ENCODE results near the gene SIDT2.
"Not testable (repeated sequence)": the region's sequence is repeated elsewhere in the genome, so short reads cannot be mapped to it uniquely, and the experiment has no call there.

Gene SIDT2

DNA sequence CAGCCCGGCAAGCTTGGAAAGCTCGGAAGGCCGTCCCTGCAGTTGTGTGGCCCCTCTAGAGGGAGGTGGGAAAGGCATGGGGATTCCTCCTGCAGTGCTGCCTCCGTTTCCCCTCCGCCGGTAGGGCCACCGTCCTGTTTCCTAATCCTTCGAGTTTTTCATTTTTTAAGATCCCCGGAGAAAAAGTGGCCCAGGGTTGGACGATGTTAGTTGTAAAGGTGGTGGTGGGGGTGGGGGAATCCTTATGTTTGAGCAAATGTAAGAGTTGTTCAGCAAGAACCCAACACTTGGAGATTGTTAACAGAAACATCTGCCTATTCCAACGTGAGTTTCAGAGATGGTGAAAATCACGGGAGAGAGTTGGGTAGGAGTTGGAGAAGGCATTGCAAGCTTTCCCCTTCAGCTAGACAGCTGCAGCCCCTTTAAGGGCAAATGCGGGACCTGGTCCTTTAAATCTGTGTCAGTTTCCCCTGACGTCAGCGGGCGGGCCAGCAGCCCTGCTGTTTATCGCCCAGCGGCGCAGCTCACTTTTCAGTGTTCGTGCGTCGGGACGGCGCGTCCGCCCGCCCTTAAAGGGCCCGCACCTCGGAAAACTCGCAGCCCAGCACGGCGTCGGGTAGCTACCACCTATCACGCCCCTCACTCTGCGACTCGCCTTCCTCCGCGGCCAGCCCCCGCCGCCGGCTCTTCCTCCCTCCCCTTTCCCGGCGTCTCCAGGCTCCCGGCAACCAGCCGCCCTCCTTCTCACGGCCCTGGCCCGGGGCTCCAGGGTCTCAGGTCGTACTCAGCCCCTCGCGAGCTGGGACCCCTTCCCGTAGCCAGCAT, at the start of gene SIDT2:
Gene SIDT2 (plus strand): TSS at position 534 of the 825 bp plus-strand sequence. CDS start 521 bp downstream, outside the sequence.
- peak within 1 kb of the TSS; percentile 75 for H3K4me3 ChIP-seq (ENCODE audit: low read depth, low read length)

DNA sequence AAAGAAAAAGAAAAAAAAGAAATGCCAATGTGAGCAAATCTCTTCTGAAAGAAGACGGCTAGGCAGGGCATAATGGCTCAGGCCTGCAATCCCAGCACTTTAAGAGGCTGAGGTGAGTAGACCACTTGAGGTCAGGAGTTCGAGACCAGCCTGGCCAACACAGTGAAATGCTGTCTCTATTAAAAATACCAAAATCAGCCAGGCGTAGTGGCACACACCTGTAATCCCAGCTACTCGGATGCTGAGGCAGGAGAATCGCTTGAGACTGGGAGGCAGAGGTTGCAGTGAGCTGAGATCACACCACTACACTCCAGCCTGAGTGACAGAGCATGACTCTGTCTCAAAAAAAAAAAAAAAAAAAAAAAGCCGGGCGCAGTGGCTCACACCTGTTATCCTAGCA, 48.1 kb upstream of the SIDT2 start:
- not testable (repeated sequence) for H3K4me3 ChIP-seq (ENCODE audit: low read depth, low read length)

DNA sequence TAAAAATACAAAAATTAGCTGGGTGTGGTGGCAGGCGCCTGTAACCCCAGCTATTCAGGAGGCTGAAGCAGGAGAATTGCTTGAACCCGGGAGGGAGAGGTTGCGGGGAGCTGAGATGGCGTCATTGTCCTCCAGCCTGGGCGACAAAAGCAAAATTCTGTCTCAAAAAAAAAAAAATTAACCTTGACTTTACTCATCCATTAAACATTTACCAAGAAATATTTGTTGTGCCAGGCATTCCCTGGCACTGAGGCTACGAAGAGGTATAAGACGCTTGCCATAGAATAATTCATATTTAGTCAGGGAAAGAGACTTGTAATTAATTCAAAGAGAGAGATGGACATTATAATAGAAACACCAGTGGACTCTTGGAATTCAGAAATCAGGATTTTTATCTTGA, 47.7 kb upstream of the SIDT2 start:
- H3K4me3 ChIP-seq (ENCODE audit: low read depth, low read length), result no peak overlapping the region

DNA sequence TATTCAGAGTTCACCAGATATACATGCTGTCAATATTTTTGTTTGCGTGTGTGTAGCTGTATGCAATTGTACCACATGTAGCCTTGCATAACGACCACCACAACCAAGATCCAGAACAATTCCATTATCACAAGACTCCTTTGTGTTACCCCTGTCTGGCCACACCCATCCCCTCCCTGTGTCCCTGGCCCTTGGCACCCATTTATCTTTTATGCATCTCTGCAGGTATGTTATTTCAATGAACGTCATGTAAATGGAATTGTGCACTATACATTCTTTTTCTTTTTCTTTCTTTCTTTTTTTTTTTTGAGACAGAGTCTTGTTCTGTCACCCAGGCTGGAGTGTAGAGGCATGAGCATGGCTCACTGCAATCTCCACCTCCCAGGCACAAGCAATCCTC, 44.1 kb upstream of the SIDT2 start:
- H3K4me3 ChIP-seq (ENCODE audit: low read depth, low read length), result no peak overlapping the region

DNA sequence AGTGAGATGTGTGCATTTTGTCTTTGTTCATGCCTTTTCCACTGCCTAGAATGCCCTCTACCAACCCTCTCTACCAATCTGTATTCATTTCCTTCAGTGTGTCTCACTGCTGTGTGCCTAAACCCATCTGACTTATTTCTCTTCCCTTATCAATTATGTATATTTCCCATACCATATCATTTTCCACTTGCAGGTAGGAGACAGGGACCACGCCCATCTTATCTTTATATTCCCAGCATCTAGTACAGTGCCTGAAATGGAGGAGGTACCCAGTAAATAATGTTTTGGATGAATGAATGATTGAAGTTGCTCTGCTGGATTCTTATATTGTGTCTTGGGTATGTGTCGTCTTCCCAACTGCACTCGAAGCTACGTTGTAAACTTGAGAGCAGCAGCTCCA, 43.6 kb upstream of the SIDT2 start:
- not testable (repeated sequence) for H3K4me3 ChIP-seq (ENCODE audit: low read depth, low read length)

DNA sequence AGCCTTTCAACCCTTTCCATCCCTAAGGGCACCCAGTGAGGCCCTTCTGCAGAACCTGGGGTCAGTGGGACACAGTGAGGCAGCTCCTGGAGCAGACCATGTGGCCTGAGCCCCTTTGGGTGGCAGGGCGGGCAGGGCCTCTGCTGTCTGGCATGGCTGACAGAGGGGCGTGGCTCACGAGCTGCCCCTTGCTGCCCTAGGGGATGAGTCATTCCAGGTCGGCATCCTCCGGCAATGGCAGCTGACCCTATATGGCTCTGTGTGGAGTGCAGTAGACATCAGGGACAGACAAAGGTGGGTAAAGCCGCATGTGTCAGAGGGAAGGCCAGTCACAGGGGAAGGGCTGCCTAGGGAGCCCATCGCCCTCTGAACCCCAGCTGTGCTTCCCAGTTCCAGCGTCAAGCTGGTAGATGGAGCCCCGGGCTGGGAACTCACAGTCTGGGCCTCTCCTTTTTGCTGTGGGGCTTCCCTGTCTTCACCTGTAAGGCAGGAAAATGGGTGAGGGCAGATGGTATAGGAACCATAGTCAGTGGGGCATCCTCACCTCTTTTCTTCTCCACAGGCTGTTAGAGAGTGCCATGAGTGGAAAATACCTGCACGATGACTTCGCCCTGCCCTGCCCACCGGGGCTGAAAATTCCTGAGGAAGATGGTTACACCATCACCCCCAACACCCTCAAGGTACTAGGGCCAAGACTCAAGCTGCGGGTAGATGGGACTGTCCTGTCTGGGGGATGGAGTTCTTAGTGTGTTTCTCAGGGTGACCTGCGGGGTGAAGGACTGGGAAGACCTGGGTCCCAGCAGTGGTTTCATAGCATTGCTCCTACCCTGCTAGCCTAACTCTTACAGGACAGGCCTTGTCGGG, 41.1 kb upstream of the SIDT2 start:
- not testable (repeated sequence) for H3K4me3 ChIP-seq (ENCODE audit: low read depth, low read length)

DNA sequence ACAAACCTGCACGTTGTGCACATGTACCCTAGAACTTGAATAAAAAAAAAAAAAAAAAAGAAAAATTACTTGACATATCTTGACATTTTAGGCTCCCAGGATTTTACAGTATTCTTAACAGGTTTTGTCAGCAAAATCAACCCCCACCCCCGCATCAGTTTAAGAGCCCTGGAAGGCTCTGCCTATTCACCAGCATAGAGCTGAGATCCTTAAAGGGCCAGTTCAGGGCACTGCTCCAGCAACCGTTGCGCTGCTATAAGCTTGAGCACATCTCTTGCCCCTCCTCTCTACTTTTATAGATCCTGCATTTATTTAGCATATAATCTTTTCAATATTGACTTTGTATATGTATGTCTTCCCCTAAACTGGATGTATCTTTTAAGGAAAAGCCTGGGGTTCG, 35.2 kb upstream of the SIDT2 start:
- peak overlapping the region; percentile 91 for H3K4me3 ChIP-seq (ENCODE audit: low read depth, low read length)

DNA sequence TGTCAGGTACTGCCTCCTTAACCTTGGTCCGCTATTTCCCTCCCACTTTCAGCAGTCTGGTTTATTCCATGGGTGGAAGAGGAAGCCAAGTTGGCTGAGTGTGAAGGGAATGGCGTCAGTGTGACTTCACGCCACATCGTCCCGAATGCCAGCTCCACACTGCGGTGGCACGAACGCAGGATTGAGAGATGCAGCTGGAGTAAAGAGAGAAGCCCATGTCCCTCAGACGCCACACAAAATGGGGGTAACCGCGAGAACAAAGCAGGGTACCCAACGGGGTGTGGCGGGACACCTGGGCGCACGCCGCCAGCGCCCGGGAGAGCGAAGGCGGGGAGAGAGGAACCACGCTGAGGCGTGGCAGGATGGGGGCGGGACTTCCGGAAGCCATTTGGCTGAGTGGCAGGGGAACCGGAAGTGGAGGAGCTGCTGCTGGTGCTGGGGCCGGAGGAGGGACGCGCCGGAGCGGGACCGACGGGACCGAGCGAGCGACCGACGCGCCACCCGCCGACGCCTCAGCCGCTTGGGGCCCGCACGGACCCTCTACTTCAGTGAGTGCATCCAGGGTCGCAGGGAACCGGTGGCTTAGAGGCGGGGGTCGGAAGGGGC, 34.6 kb upstream of the SIDT2 start, which contains the start of gene PAFAH1B2:
Gene PAFAH1B2 (plus strand): TSS at position 417 of the 606 bp plus-strand sequence. CDS start 8,161 bp downstream, outside the sequence.
- H3K4me3 ChIP-seq (ENCODE audit: low read depth, low read length), result peak within 1 kb of the TSS; percentile 91

DNA sequence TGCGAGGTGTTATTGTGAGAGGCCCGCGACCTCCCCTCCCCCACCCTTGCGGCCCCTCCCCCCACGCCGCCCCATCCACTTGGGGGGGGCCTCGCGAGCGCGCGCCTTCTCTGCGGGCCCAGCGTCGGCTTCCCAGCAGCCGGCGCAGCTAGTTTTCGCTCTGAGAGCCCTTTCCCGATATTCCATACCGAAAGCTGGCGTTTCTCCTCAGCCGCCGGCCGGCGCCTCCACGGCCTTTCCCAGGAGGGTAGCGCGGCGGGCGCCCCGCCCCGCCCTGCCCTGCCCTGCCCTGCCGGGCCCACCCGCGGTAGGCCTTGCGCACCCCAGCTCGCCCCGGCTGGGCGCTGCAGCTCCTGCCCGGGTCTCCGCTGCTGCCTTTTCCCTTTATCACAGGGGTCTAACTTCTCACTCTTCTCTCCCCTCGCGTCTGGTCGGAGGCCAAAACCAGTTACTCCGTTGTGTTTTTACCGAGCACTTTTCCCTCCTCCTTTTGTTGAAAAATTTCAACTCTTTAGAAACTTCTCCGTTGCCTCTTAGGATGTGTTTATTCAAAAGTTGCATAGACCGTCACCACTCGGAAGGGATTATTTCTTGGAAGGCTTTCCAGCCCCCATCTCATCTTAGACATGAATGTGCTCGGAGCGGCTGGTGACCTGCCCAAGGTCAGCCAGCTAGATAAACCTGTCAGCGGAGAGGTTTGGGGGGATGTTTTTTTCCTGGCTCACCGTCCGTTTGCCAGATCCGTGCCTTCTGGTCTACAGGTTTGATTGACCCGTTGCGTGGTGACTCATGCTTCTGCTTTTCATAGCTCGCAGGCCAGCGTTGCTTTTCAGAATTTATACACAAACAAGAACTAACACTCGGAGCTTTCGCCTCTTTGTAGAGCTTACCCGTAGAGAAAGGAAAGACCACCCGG, 33.8 kb upstream of the SIDT2 start:
- peak overlapping the region; percentile 91 for H3K4me3 ChIP-seq (ENCODE audit: low read depth, low read length)

DNA sequence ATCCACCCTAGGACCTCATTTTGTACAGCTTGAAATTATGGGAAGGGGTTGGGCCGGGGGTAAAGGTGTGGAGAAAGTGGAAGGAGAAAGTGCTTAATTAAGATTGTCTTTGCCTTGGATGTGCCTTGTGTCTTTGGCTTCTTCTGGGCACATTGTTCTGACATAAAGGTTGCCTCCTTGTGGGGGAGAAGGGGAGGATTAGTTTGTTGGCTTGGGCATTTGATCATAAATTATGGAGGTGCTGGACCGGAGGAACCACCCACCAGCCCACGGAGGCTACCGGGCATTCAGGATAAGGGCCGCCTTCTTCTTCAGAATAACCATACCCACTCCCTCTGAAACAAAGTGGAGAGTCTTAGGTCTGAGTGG, 33.2 kb upstream of the SIDT2 start:
- peak overlapping the region; percentile 91 for H3K4me3 ChIP-seq (ENCODE audit: low read depth, low read length)

DNA sequence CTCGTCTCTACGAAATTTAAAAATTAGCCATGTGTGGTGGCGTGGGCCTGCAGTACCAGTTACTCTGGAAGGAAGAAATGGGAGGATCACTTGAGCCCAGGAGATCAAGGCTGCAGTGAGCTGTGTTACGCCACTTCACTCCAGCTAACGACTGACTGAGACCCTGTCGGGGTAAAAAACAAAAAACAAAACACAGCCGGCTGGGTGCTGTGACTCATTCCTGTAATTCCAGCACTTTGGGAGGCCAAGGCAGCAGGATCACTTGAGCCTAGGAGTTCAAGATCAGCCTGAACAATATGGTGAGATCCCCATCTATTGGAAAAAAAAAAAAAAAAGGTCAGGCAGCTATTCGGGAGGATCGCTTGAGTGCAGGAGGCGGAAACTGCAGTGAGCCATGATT, 32.0 kb upstream of the SIDT2 start:
- no peak overlapping the region for H3K4me3 ChIP-seq (ENCODE audit: low read depth, low read length)

DNA sequence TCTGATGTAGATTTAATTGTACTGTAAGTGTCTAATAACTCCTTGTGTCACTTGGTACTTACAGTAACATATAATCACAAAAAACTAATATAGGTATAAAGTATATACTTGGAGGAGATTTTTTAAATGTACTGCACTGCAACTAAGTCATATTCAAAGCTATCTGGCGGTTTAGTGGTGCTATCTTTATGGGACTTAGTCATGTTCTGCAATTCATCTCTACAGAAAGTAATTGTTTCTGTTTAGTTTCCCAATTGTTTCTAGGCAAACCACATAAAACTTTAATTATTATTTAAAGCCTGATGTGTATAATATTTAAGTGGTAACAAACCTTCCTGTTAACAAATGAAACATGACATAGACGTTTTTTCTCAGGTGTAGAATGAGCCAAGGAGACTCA, 26.5 kb upstream of the SIDT2 start:
- H3K4me3 ChIP-seq (ENCODE audit: low read depth, low read length), result no peak overlapping the region

DNA sequence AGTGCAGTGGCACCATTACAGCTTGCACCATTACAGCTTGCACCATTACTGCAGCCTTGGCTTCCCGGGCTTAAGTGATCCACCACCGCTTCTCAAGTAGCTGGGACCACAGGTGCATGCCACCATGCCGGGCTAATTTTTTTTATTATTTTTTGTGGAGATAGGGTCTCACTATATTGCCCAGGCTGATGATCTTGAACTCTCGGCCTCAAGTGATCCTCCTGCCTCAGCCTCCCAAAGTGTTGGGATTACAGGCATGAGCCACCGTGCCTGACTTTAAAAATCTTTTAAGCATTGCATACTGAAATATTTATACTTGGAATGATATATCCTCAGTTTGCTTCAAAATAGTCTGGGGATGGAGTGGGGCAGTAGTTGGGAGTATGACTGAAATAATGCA, 24.1 kb upstream of the SIDT2 start:
- H3K4me3 ChIP-seq (ENCODE audit: low read depth, low read length), result no peak overlapping the region

DNA sequence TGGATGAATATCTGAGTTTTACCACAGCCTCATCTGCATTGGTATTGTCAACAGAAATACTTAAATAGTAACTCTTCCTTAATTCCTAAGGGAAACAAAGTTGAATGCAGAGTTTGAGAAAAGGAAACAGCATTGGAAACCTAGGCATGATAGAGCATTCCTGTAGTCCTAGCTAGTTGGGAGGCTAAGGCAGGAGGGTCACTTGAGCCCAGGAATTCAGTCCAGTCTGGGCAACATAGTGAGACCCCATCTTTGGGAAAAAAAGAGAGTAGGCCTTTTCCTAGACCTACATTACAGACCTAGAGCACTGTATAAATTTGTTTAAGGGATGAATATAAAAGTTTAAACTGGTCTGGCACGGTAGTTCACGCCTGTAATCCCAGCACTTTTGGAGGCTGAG, 21.0 kb upstream of the SIDT2 start:
- H3K4me3 ChIP-seq (ENCODE audit: low read depth, low read length), result no peak overlapping the region

DNA sequence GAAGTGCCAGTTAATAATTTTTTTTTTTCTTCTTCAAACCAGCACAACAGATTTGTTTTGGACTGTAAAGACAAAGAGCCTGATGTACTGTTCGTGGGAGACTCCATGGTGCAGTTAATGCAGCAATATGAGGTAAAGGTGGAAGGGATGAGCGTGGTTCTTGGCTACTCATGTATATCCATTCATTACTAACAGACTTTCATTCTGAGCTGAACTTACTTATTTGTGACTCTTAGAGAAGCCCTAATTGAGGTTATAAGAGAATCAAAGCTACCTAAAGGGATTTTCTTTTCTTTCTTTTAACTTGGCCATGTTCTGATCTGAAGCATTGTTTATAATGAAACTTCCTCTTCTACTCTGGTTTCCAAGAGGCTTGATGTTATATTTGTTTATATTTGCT, 18.7 kb upstream of the SIDT2 start:
- H3K4me3 ChIP-seq (ENCODE audit: low read depth, low read length), result no peak overlapping the region

DNA sequence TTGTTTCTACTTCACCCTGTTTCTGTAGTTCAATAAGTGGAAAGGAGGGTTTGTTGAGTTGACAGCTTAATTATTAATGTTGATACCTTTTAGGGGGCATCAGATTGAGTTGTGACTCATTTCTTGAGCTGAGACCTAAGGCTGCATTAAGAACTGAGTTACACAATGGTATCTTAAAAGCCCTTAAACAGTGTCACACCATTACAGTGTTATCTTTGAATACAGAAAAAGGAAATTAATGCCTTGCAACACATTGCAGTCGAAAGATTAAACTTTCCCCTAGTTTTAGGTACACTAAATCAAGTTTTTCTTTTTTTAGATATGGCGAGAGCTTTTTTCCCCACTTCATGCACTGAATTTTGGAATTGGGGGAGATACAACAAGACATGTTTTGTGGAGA, 17.7 kb upstream of the SIDT2 start:
- H3K4me3 ChIP-seq (ENCODE audit: low read depth, low read length), result no peak overlapping the region

DNA sequence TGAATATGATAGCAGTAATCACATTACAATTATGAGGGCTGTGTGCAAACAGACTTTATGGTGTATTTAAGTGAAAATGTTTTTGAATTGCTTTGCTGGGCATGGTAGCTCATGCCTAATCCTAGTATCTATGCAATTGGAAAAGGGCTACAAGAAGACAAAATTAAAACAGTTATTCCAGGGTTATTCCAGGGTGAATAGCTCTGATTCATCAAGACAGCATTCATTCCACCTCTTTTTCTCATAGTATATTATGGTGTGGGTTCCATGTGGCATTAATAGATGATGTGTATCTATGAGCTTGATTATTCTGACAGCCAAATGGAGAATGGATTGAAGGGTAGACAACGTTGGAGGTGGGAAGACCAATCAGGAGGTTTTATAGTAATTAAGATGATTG, 12.1 kb upstream of the SIDT2 start:
- H3K4me3 ChIP-seq (ENCODE audit: low read depth, low read length), result no peak overlapping the region

DNA sequence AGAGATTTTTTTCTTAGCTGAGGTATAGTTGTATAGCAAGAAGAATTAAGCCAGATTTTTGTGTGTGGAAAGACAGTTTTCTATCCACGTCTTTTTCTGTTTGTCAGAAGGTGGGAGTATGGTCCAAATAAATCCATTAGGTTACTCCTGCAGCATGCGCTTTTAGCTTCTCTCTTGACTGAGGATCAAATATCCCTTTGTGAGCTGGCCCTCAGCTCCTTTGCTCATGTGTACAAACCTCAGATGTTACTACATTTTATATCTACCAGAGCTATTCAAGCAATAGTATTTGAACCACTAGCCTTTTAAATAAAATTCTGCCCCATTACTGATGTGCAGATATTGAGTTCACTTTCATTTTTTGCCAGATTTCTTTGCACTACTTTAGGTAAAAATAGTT, 8.8 kb upstream of the SIDT2 start:
- H3K4me3 ChIP-seq (ENCODE audit: low read depth, low read length), result no peak overlapping the region

DNA sequence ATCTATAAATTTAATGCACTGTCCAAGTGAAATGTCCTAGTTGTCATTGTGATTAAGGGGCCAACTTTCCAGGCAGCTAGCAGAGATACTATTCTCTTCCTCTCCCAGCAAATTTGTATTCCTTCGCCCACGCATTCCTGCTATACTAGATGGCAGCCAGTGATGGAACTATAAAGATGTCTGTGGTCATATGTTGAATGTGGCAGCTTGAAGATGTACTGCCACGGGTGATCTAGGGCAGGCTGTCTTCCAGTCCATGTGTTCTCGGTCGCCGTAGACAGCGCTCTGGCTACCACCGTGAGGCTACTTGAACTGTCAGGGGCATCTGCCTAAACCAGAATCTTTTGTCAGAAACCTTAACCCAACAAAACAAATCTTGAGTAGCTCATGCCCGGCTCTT, 8.3 kb upstream of the SIDT2 start:
- no peak overlapping the region for H3K4me3 ChIP-seq (ENCODE audit: low read depth, low read length)

DNA sequence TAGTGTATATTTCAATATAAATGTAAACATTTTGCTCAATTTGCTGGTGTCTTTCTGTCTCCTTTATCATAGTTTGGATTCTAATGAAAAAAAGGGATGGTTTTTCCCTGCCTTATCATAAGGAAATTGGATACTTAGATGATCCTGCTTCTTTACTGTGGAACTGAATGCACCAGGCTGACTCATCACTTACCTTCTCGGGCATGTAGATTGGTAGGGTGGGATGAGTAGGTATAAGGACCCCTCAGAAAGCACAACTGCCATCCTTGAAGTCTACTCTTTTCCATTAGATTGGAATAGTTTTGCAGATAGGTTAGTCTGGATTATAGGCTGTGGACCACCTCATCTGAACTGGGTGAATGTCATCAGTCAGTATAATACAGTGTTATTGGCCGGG, 7.5 kb upstream of the SIDT2 start:
- H3K4me3 ChIP-seq (ENCODE audit: low read depth, low read length), result no peak overlapping the region
